B cell (primary cell): ENCODE results near the gene CDC42SE2. TPM values are rescaled to one million over a fixed set of nuclear protein-coding genes. Genes with fewer than 3 reads are reported as not detected.
A peak's percentile ranks its signal among the peaks of the same experiment; 100 is the strongest.

Experiments used
- ATAC-seq: fragments of 200-7000 bp; cut with Tn5 transposase; one replicate; pipeline ENCODE4 v1.10.0; 2021; ENCODE audit warnings: low read depth, mild to moderate bottlenecking, moderate number of reproducible peaks, moderate library complexity
- CTCF ChIA-PET: fragments of 350-600 bp; sonication (Branson Sonifier 250); formaldehyde crosslinking; loops from one replicate; lab custom pipeline; 2021; ENCODE audit warnings: antibody characterized with exemption, inconsistent platforms; lab: Charles Lee
- POLR2A ChIA-PET: fragments of 350-600 bp; sonication (Branson Sonifier 250); formaldehyde crosslinking; loops from one replicate; lab custom pipeline; 2021; ENCODE audit warnings: antibody characterized with exemption; lab: Charles Lee
- DNase-seq: peaks from one replicate; pipeline ENCODE4 v3.0.0; 2013
- H2AFZ ChIP-seq: 2 replicates; pipeline ENCODE4 v1.6.1; 2012; ENCODE audit warnings: mild to moderate bottlenecking, low read depth, low read length; ENCODE audit not compliant: insufficient read depth, poor library complexity, severe bottlenecking
- H3K27ac ChIP-seq, 2 donors: 1 replicate in 1 of 2; 2 replicates in 1 of 2; pipeline ENCODE4 v1.5.1; 2012 to 2013; ENCODE audit warnings: low read length in 2 of 2, mild to moderate bottlenecking in 2 of 2, moderate library complexity in 1 of 2
- H3K27me3 ChIP-seq, 4 experiments: fragments of 200-600 bp in 1 of 4; sonication (generic) in 1 of 4; replicated peaks in 1 of 4; 1 replicate in 2 of 4; 2 replicates in 2 of 4; pipeline versions ENCODE4 v1.6.1 to v1.7.0; 2013 to 2016; ENCODE audit warnings: low read length in 3 of 4, mild to moderate bottlenecking in 2 of 4, mixed read lengths in 1 of 4, moderate library complexity in 1 of 4; ENCODE audit not compliant: insufficient read depth in 4 of 4, control insufficient read depth in 3 of 4; ENCODE audit errors: control extremely low read depth in 1 of 4
- H3K36me3 ChIP-seq, 2 experiments: replicated peaks in 1 of 2; 1 replicate in 1 of 2; 2 replicates in 1 of 2; pipeline versions ENCODE4 v1.6.1 to v1.7.1; 2013; ENCODE audit warnings: low read length in 1 of 2; ENCODE audit not compliant: insufficient read depth in 2 of 2, control insufficient read depth in 1 of 2; ENCODE audit errors: control extremely low read depth in 1 of 2, extremely low read depth in 1 of 2
- H3K4me1 ChIP-seq, 2 donors: fragments of 200-600 bp in 1 of 2; sonication (generic) in 1 of 2; 1 replicate in 1 of 2; 2 replicates in 1 of 2; pipeline versions ENCODE4 v1.5.1 to v1.6.1; 2013 to 2017; ENCODE audit warnings: low read length in 2 of 2; ENCODE audit not compliant: control insufficient read depth in 2 of 2, insufficient read depth in 2 of 2
- H3K4me2 ChIP-seq: replicated peaks from 2 replicates; pipeline ENCODE3; 2012; ENCODE audit warnings: mild to moderate bottlenecking, low read depth, low read length; ENCODE audit not compliant: poor library complexity, severe bottlenecking
- H3K4me3 ChIP-seq, 5 experiments: fragments of 200-600 bp in 1 of 5; sonication (generic) in 1 of 5; 1 replicate in 3 of 5; 2 replicates in 2 of 5; pipeline versions ENCODE4 v1.5.1 to v1.7.0; 2011 to 2016; ENCODE audit warnings: low read length in 4 of 5, mild to moderate bottlenecking in 4 of 5, low read depth in 2 of 5, control low read depth in 1 of 5, moderate library complexity in 1 of 5; ENCODE audit not compliant: insufficient read depth in 1 of 5; ENCODE audit errors: control extremely low read depth in 1 of 5, extremely low read depth in 1 of 5
- H3K79me2 ChIP-seq: fragments of 200-600 bp; sonication (generic); one replicate; pipeline ENCODE4 v1.6.0; 2016; ENCODE audit warnings: low read length; ENCODE audit not compliant: control insufficient read depth, insufficient read depth
- H3K9ac ChIP-seq: fragments of 200-600 bp; sonication (generic); 2 replicates; pipeline ENCODE4 v1.6.1; 2017; ENCODE audit warnings: mild to moderate bottlenecking, low read length, moderate library complexity
- H3K9me3 ChIP-seq, 3 donors: one replicate each; pipeline versions ENCODE4 v1.6.1 to v1.7.1; 2013; ENCODE audit warnings: low read length in 2 of 3; ENCODE audit not compliant: control insufficient read depth in 2 of 3, insufficient read depth in 1 of 3; ENCODE audit errors: control extremely low read depth in 1 of 3
- H4K20me1 ChIP-seq: 2 replicates; pipeline ENCODE4 v1.6.0; 2012; ENCODE audit warnings: mild to moderate bottlenecking, low read length; ENCODE audit not compliant: insufficient read depth, control insufficient read depth, poor library complexity, severe bottlenecking
- H3K27ac Mint-ChIP-seq: one replicate; pipeline ENCODE4 v1.8.0; 2021; ENCODE audit warnings: mixed read lengths
- H3K27me3 Mint-ChIP-seq: one replicate; pipeline ENCODE4 v1.8.0; 2021; ENCODE audit warnings: mixed read lengths
- H3K4me1 Mint-ChIP-seq: one replicate; pipeline ENCODE4 v1.8.0; 2021; ENCODE audit warnings: mixed read lengths
- H3K4me3 Mint-ChIP-seq: one replicate; pipeline ENCODE4 v1.8.0; 2021; ENCODE audit warnings: mixed read lengths
- H3K9me3 Mint-ChIP-seq: one replicate; pipeline ENCODE4 v1.8.0; 2022; ENCODE audit warnings: mixed read lengths; ENCODE audit not compliant: insufficient read depth
- EZH2 ChIP-seq: IDR thresholded peaks from 2 replicates; pipeline ENCODE4 v1.6.1; 2012; ENCODE audit warnings: borderline replicate concordance, low read depth, mild to moderate bottlenecking, moderate library complexity, low read length; ENCODE audit not compliant: insufficient read depth, poor library complexity, severe bottlenecking
- WGBS: methylation state at CpG from one replicate; pipeline ENCODE4 v1.1.5; 2013; ENCODE audit warnings: missing lambda C conversion rate; ENCODE audit not compliant: insufficient coverage; 5-methylcytosine and 5-hydroxymethylcytosine counted together
- intact Hi-C: fragments of 100-400 bp; cut with micrococcal nuclease; formaldehyde crosslinking; loops from one replicate; pipeline ENCODE4 v1.10.0; 2022
- polyA plus RNA-seq: library from polyadenylated mRNA; depleted of rRNA; stranded (reverse); fragments of >200 nt; gene quantifications from 2 replicates; pipeline ENCODE4 v1.2.3, GENCODE V29; 2012
- total RNA-seq, 2 donors: library from RNA; stranded (reverse); fragments of 120-200 nt in 1 of 2; gene quantifications; 1 replicate in 1 of 2; 2 replicates in 1 of 2; pipeline versions ENCODE4 v1.2.3 to v1.2.4, GENCODE V29; 2013 to 2022
- TF ChIP-seq, protein P1 (sequence below): fragments of 200-600 bp; IDR thresholded peaks from one replicate; pipeline ENCODE4 v1.8.0; 2022; ENCODE audit warnings: antibody characterized with exemption, mild to moderate bottlenecking

CDC42SE2 gene
- total and polyA plus RNA-seq, 2 donors (not counting 1 experiment from before 2014, with no cell fraction given): 42.5 to 161 TPM

DNA sequence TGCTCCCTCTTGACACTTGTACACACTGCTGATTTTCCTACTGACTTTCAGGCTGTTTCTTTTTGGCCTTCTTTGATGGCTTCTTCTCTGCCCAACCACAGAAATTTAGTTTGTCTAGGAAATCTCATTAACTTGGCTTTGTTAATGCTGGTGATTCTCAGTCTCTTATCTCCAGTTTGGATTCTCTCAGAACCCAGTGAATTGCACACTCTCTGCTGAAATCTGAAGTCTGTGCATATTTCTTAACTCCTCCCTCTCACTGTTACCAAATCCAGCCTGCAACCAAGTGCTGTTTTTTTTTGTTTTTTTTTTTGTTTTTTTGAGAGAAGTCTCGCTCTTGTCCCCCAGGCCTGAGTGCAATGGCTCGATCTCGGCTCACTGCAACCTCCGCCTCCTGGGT lies 117.2 kb downstream of the CDC42SE2 start:
- DNase-seq: no peak
- ChIA-PET CTCF (interaction anchor here (0.9 to 4.3 kb wide), 15 partner anchors 7 to 509 kb away, joined by 3 to 117 read pairs (median 13); partner anchors contain the start of genes CDC42SE2 and HINT1), POLR2A (interaction anchor here (0.7 to 2.1 kb wide), 3 partner anchors 14 to 117 kb away, joined by 3 to 23 read pairs (median 4); partner anchors contain the start of gene CDC42SE2)
- Histone ChIP-seq H4K20me1 (no peaks in the 10 kb centered on the region), H3K9me3 (peaks cover 0 to 6% (median 0%) of the 10 kb centered on the region in 3 donors), H3K4me1 (peaks cover 69 to 70% of the 10 kb centered on the region in 2 donors), H3K4me2 (peak overlapping the region; percentile 71), H3K36me3 (peaks cover 3 to 8% of the 10 kb centered on the region in 2 experiments), H3K27me3 (no peaks in the 10 kb centered on the region), H3K27ac (peak overlapping the region; percentile 99), H3K9ac (peak overlapping the region; percentile 27), H2AFZ (no peak overlapping the region), H3K4me3 (peak overlapping the region in 1 of 5 experiments; percentile 34), H3K79me2 (peaks cover 92% of the 10 kb centered on the region)
- no CpG with 5 or more reads among the region's 4 CpGs for WGBS
- TF ChIP-seq, protein P1, sequence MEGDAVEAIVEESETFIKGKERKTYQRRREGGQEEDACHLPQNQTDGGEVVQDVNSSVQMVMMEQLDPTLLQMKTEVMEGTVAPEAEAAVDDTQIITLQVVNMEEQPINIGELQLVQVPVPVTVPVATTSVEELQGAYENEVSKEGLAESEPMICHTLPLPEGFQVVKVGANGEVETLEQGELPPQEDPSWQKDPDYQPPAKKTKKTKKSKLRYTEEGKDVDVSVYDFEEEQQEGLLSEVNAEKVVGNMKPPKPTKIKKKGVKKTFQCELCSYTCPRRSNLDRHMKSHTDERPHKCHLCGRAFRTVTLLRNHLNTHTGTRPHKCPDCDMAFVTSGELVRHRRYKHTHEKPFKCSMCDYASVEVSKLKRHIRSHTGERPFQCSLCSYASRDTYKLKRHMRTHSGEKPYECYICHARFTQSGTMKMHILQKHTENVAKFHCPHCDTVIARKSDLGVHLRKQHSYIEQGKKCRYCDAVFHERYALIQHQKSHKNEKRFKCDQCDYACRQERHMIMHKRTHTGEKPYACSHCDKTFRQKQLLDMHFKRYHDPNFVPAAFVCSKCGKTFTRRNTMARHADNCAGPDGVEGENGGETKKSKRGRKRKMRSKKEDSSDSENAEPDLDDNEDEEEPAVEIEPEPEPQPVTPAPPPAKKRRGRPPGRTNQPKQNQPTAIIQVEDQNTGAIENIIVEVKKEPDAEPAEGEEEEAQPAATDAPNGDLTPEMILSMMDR: no peak
- H3K9me3 Mint-ChIP-seq: no peaks in the 10 kb centered on the region
- H3K27me3 Mint-ChIP-seq: no peaks in the 10 kb centered on the region
- ATAC-seq: no peak
- H3K27ac Mint-ChIP-seq: peak overlapping the region; percentile 95
- intact Hi-C loops: loop anchor here (5.0 to 10.0 kb wide), 2 partner anchors 254 to 269 kb away; partner anchors contain the start of gene RAPGEF6
- H3K4me1 Mint-ChIP-seq: peaks cover 72% of the 10 kb centered on the region
- peak overlapping the region; percentile 79 for H3K4me3 Mint-ChIP-seq

DNA sequence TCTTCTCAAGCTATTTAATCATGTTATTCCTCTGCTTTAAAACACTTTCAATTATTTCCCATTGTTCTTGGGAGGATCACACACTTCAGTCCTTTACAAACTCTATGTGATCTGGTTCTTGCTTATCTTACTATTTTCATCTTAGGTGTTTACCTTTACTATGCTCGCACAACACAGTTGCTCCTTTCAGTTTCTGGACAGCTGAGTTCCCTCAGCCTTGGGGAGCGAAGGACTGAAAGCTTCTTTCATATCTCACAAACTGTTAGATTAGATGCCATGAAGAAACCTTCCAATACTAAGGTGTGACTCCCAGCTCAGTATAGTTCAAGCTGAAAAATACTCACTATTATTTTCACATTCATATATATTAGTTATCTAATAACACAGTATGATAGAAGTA lies 117.9 kb downstream of the CDC42SE2 start:
- Mint-ChIP-seq H3K4me3 (peak overlapping the region; percentile 72), H3K27ac (peak overlapping the region; percentile 95), H3K9me3 (no peaks in the 10 kb centered on the region), H3K27me3 (no peaks in the 10 kb centered on the region), H3K4me1 (peaks cover 64% of the 10 kb centered on the region)
- no CpG with 5 or more reads among the region's 2 CpGs for WGBS
- H2AFZ ChIP-seq: no peak overlapping the region
- intact Hi-C loops: loop anchor here (1.0 to 10.0 kb wide), 6 partner anchors 13 to 269 kb away; partner anchors contain the start of genes HINT1 and RAPGEF6
- peak overlapping the region; percentile 99 for H3K27ac ChIP-seq
- H3K9ac ChIP-seq: peak overlapping the region; percentile 36
- TF ChIP-seq EZH2: no peak
- TF ChIP-seq, protein P1: no peak
- H3K9me3 ChIP-seq: peaks cover 0 to 6% (median 0%) of the 10 kb centered on the region in 3 donors
- H3K4me2 ChIP-seq: peak overlapping the region; percentile 63
- peaks cover 92% of the 10 kb centered on the region for H3K79me2 ChIP-seq
- peak overlapping the region in 1 of 5 experiments; percentile 15 for H3K4me3 ChIP-seq
- no peaks in the 10 kb centered on the region for H4K20me1 ChIP-seq
- CTCF ChIA-PET: interaction anchor here (0.6 to 4.3 kb wide), 42 partner anchors 8 to 510 kb away, joined by 3 to 117 read pairs (median 6); partner anchors contain the start of genes CDC42SE2 and HINT1
- no peaks in the 10 kb centered on the region for H3K27me3 ChIP-seq
- ATAC-seq (no peak), DNase-seq (peak; percentile 54)
- peaks cover 8 to 15% of the 10 kb centered on the region in 2 experiments for H3K36me3 ChIP-seq
- POLR2A ChIA-PET: interaction anchor here (1.1 to 2.1 kb wide), 7 partner anchors 10 to 172 kb away, joined by 3 to 23 read pairs (median 4); partner anchors contain the start of gene CDC42SE2
- peaks cover 61 to 63% of the 10 kb centered on the region in 2 donors for H3K4me1 ChIP-seq
